ENCODE measurements around the gene UTS2B. TPM values are rescaled to one million over a fixed set of nuclear protein-coding genes. Genes with fewer than 3 reads are reported as not detected.

The UTS2B gene
- total and polyA plus RNA-seq, 10 of the 15 experiments (the other 5 are each of a cell fraction or from before 2014, with no cell fraction given), result 0.15 to 0.72 (median 0.44) TPM

DNA sequence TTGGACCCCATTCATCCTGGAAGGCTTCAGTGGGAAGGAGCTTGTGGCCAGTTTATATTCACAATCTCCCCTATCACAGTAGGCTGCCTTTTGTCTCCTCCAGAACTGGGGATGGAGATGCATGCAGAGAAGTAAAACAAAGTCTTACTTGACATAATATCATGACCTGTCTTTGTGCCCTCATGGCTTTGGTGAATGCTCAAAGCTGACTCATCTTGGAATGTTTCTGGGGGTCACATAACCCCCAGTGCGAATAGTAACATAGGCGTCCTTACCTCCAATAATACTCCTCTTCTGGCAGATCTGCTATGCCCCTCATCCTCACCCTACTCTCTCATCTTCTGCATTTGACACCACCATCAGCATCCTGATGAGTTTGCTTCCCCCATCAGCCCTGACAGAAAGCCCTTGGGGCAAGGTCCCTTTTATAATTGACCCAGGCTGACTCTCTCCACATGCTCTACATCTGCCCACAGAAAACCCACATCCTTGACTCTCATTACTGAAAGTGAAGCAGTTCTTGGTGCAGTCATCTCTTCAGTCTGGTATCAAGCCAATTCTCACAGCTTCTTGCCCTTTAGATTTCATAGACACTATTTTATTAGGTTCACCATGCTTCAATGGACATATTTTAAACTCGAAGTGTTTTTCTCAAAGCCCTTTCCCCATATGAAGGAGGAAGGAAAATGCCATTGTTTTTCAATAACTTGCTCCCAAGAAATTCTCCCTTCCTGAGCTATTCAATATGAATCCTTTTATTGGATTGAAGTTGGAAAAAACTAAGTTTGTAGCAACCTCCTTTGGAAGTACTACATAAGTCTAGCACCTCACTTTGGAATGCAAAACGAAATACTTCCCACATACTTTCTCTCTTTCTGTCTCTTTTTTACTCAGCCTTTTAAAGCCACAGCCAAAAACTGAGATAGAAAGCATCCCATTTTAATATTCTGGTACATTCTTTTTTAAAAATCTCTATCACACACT, 94.7 kb downstream of the UTS2B start (continued):
- TF ChIP-seq POLR2A (IDR thresholded peaks at IDR 0.05; ENCODE audit: low read depth, low read length) (no peak), GABPA (IDR thresholded peaks at IDR 0.05; ENCODE audit: low read depth) (no peak; the same call in 1 of the 2 replicates), ZNF24 (IDR thresholded peaks at IDR 0.05) (no peak), NBN (IDR thresholded peaks at IDR 0.05) (peak; percentile 83; the same call in 1 of the 2 replicates), RBBP5 (conservative IDR thresholded peaks at IDR 0.05) (no peak), HCFC1 (IDR thresholded peaks at IDR 0.05; ENCODE audit: low read length) (no peak), CHD1 (IDR thresholded peaks at IDR 0.05; ENCODE audit: low read depth, low read length) (no peak), FOS (IDR thresholded peaks at IDR 0.05; ENCODE audit: borderline replicate concordance, extremely low read depth, insufficient read length) (no peak), NFIC (IDR thresholded peaks at IDR 0.05; ENCODE audit: low read depth, low read length) (peak; percentile 93), ZNF274 (IDR thresholded peaks at IDR 0.05; ENCODE audit: insufficient read depth, insufficient read length) (no peak), BMI1 (IDR thresholded peaks at IDR 0.05; ENCODE audit: borderline replicate concordance) (peak; percentile 75; the same call in 1 of the 2 replicates), SREBF1 (IDR thresholded peaks at IDR 0.05; ENCODE audit: low read length) (no peak), BACH1 (IDR thresholded peaks at IDR 0.05; ENCODE audit: borderline replicate concordance) (peak; percentile 70; the same call in 1 of the 2 replicates)
- TF ChIP-seq, protein P1, sequence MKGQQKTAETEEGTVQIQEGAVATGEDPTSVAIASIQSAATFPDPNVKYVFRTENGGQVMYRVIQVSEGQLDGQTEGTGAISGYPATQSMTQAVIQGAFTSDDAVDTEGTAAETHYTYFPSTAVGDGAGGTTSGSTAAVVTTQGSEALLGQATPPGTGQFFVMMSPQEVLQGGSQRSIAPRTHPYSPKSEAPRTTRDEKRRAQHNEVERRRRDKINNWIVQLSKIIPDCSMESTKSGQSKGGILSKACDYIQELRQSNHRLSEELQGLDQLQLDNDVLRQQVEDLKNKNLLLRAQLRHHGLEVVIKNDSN (IDR thresholded peaks at IDR 0.05; ENCODE audit: borderline replicate concordance, extremely low read length, insufficient read depth, low read depth, low read length), result no peak
- TF ChIP-seq, protein P2, sequence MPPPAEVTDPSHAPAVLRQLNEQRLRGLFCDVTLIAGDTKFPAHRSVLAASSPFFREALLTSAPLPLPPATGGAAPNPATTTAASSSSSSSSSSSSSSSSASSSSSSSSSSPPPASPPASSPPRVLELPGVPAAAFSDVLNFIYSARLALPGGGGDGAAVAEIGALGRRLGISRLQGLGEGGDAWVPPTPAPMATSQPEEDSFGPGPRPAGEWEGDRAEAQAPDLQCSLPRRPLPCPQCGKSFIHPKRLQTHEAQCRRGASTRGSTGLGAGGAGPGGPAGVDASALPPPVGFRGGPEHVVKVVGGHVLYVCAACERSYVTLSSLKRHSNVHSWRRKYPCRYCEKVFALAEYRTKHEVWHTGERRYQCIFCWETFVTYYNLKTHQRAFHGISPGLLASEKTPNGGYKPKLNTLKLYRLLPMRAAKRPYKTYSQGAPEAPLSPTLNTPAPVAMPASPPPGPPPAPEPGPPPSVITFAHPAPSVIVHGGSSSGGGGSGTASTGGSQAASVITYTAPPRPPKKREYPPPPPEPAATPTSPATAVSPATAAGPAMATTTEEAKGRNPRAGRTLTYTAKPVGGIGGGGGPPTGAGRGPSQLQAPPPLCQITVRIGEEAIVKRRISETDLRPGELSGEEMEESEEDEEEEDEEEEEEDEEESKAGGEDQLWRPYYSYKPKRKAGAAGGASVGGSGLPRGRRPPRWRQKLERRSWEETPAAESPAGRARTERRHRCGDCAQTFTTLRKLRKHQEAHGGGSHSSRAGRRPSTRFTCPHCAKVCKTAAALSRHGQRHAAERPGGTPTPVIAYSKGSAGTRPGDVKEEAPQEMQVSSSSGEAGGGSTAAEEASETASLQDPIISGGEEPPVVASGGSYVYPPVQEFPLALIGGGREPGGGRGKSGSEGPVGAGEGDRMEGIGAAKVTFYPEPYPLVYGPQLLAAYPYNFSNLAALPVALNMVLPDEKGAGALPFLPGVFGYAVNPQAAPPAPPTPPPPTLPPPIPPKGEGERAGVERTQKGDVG (CRISPR knock-in tag; IDR thresholded peaks at IDR 0.05), result no peak
- TF ChIP-seq, protein P3, sequence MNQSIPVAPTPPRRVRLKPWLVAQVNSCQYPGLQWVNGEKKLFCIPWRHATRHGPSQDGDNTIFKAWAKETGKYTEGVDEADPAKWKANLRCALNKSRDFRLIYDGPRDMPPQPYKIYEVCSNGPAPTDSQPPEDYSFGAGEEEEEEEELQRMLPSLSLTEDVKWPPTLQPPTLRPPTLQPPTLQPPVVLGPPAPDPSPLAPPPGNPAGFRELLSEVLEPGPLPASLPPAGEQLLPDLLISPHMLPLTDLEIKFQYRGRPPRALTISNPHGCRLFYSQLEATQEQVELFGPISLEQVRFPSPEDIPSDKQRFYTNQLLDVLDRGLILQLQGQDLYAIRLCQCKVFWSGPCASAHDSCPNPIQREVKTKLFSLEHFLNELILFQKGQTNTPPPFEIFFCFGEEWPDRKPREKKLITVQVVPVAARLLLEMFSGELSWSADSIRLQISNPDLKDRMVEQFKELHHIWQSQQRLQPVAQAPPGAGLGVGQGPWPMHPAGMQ (IDR thresholded peaks at IDR 0.05; ENCODE audit: borderline replicate concordance), result no peak
- TF ChIP-seq, protein P4, sequence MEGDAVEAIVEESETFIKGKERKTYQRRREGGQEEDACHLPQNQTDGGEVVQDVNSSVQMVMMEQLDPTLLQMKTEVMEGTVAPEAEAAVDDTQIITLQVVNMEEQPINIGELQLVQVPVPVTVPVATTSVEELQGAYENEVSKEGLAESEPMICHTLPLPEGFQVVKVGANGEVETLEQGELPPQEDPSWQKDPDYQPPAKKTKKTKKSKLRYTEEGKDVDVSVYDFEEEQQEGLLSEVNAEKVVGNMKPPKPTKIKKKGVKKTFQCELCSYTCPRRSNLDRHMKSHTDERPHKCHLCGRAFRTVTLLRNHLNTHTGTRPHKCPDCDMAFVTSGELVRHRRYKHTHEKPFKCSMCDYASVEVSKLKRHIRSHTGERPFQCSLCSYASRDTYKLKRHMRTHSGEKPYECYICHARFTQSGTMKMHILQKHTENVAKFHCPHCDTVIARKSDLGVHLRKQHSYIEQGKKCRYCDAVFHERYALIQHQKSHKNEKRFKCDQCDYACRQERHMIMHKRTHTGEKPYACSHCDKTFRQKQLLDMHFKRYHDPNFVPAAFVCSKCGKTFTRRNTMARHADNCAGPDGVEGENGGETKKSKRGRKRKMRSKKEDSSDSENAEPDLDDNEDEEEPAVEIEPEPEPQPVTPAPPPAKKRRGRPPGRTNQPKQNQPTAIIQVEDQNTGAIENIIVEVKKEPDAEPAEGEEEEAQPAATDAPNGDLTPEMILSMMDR (IDR thresholded peaks at IDR 0.05 in 2 of 3, conservative IDR thresholded peaks at IDR 0.05 in 1 of 3; ENCODE audit: control insufficient read depth in 2 of 3, extremely low read depth in 1 of 3, insufficient read depth in 1 of 3, low read depth in 3 of 3, low read length in 3 of 3), result no peak
- TF ChIP-seq, protein P5, sequence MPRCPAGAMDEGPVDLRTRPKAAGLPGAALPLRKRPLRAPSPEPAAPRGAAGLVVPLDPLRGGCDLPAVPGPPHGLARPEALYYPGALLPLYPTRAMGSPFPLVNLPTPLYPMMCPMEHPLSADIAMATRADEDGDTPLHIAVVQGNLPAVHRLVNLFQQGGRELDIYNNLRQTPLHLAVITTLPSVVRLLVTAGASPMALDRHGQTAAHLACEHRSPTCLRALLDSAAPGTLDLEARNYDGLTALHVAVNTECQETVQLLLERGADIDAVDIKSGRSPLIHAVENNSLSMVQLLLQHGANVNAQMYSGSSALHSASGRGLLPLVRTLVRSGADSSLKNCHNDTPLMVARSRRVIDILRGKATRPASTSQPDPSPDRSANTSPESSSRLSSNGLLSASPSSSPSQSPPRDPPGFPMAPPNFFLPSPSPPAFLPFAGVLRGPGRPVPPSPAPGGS (IDR thresholded peaks at IDR 0.05; ENCODE audit: borderline replicate concordance, insufficient read depth, low read depth, low read length, poor library complexity, severe bottlenecking), result peak; percentile 63
- TF ChIP-seq, protein P6, sequence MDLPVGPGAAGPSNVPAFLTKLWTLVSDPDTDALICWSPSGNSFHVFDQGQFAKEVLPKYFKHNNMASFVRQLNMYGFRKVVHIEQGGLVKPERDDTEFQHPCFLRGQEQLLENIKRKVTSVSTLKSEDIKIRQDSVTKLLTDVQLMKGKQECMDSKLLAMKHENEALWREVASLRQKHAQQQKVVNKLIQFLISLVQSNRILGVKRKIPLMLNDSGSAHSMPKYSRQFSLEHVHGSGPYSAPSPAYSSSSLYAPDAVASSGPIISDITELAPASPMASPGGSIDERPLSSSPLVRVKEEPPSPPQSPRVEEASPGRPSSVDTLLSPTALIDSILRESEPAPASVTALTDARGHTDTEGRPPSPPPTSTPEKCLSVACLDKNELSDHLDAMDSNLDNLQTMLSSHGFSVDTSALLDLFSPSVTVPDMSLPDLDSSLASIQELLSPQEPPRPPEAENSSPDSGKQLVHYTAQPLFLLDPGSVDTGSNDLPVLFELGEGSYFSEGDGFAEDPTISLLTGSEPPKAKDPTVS (IDR thresholded peaks at IDR 0.05; ENCODE audit: low read depth, low read length), result no peak
